OCI-LY1 (cell line): ENCODE results near the gene AGTPBP1.
"Not testable (repeated sequence)": the region's sequence is repeated elsewhere in the genome, so short reads cannot be mapped to it uniquely, and the experiment has no call there.

Source experiments
- CTCF ChIP-seq: fragments of 200-600 bp; sonication (generic), shearing (Covaris generic); IDR thresholded peaks from 2 replicates; pipeline ENCODE4 v1.5.1; 2017; ENCODE audit warnings: mild to moderate bottlenecking, antibody characterized with exemption, low read length, moderate library complexity, mixed read lengths
- EZH2 ChIP-seq: fragments of 200-600 bp; sonication (generic), shearing (Covaris generic); IDR thresholded peaks from 2 replicates; pipeline ENCODE4 v1.8.0; 2017; ENCODE audit warnings: borderline replicate concordance, mixed run types, mild to moderate bottlenecking, antibody characterized with exemption, low read length, moderate library complexity, mixed read lengths

GRCh38 chr9:85719411-85719810 lies 22.3 kb downstream of the AGTPBP1 start:
- not testable (repeated sequence) for TF ChIP-seq CTCF, EZH2
